ENCODE measurements around the gene IFNA1.
"Not testable (repeated sequence)": the region's sequence is repeated elsewhere in the genome, so short reads cannot be mapped to it uniquely, and the experiment has no call there.

IFNA1 gene

GRCh38 chr9:21440139-21440538 lies at the start of gene IFNA1:
Gene IFNA1 (plus strand): TSS chr9:21440439. CDS start chr9:21440508, 69 bp downstream.
- DNase-seq, result no peak

- DNase-seq, result no peak
Observed at GRCh38 chr9:21392270-21392669, 48.0 kb upstream of the IFNA1 start.

GRCh38 chr9:21395778-21396717 lies 44.2 kb upstream of the IFNA1 start:
- DNase-seq, result no peak

- no peak for DNase-seq
Observed at GRCh38 chr9:21398955-21399489, 41.2 kb upstream of the IFNA1 start.

GRCh38 chr9:21399956-21400355 lies 40.3 kb upstream of the IFNA1 start:
- no peak for DNase-seq

GRCh38 chr9:21402386-21403251 lies 37.6 kb upstream of the IFNA1 start:
- no peak for DNase-seq

- no peak for DNase-seq
Observed at GRCh38 chr9:21404146-21404545, 36.1 kb upstream of the IFNA1 start.

GRCh38 chr9:21408817-21409216 lies 31.4 kb upstream of the IFNA1 start, which contains the start of gene IFNA8:
Gene IFNA8 (plus strand): TSS chr9:21409117. CDS start chr9:21409177, 60 bp downstream.
- DNase-seq, result no peak

GRCh38 chr9:21412107-21412506 lies 28.1 kb upstream of the IFNA1 start:
- DNase-seq, result no peak

- DNase-seq, result no peak
Observed at GRCh38 chr9:21413151-21413550, 27.1 kb upstream of the IFNA1 start.

- DNase-seq, result no peak
Observed at GRCh38 chr9:21413624-21414023, 26.6 kb upstream of the IFNA1 start.

GRCh38 chr9:21414220-21414940 lies 25.9 kb upstream of the IFNA1 start:
- DNase-seq, result no peak

GRCh38 chr9:21415493-21416267 lies 24.6 kb upstream of the IFNA1 start:
- DNase-seq, result no peak

- no peak for DNase-seq
Observed at GRCh38 chr9:21428235-21428634, 12.0 kb upstream of the IFNA1 start.

- DNase-seq, result no peak
Observed at GRCh38 chr9:21429191-21429590, 11.0 kb upstream of the IFNA1 start.

GRCh38 chr9:21432672-21433425 lies 7.4 kb upstream of the IFNA1 start:
- DNase-seq, result no peak

- DNase-seq, result no peak
Observed at GRCh38 chr9:21434202-21435014, 5.8 kb upstream of the IFNA1 start.

- not testable (repeated sequence) for DNase-seq
Observed at GRCh38 chr9:21435015-21435383, 5.2 kb upstream of the IFNA1 start.

GRCh38 chr9:21443849-21444625 lies 3.8 kb downstream of the IFNA1 start:
- no peak for DNase-seq

Measured in T1000 (cell line).